Measurements from ENCODE around the gene MAN2A1.

MAN2A1 gene

DNA sequence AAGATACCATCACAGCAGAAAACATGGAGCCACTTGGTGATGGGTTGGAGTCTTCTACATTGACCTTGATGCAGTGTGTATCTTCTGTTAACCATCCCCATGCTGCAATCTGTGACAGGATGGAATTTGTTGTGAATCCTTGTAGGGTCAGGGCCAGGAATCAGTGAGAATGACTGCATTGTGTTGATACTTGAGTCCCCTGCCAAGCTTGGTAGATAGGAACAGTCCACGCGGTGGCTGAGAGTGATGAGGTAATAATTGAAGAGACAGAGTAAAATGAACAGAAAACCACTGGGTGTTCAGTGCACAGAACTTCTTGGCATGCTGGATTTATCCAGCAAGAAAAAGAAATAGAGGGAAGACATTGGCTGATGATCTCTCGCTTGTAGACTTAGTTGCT lies 217.5 kb downstream of the MAN2A1 start:
- DNase-seq (ENCODE audit: low read depth in 2 of 2): no peak

GRCh38 chr5:109907731-109908130 lies 218.0 kb downstream of the MAN2A1 start:
- DNase-seq (ENCODE audit: low read depth in 2 of 2): no peak

DNA sequence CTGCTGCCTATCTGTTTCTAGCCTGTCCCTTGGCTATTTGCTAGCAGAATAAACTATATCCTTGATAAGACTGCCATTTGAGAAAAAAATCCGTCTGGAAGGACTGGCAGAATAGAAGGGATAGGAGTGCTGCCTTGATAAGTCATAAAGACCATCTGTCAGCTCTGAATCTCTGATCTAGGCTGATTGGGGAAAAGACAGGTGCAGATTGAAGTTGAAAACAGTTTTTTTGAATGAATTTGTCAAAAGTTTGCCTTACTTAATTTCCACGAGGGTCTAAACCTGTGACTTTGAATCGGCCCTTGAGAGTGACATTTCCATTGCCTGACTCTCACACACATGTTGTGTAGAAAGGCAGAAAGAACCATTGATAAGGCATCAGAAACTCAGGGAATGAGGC lies 218.6 kb downstream of the MAN2A1 start:
- DNase-seq (ENCODE audit: low read depth in 2 of 2): no peak

DNA sequence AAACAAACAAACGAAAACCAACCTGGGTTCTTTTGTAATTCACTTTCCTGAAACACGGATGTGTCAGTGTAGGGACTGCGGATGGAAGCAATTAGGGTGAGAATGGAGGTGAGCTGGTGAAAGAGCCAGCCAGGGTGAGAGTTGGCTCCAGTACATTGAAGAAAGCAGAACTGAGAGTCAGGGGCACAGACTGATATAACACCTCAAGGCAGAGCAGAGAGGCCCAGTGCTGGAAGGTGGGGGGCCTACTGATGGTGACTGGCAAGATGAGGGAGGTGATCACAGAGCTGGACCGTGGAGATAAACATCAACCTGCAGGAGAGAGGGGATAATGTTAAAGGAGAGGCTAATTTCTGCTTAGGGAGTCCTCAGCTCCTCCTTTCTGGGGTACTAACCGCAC lies 221.1 kb downstream of the MAN2A1 start:
- DNase-seq (ENCODE audit: low read depth in 2 of 2): no peak

DNA sequence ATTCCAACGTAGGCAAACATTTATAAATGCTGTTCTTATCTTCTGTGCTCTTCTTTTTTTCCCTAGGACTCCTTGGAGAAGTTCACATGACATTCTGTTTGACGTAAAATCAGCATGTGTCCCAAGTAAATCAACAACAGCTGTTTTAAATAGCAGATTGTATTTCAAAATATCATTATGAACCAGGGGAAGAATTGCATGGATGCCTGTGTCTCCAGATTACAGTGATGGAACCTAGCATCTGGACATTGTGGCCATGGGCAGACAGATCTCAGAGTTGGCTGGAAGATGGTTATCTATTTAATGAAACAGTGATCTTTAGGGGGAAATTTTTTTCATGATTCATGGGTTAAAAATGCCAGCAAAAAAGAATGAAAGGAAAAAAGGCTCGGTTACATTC lies 222.0 kb downstream of the MAN2A1 start:
- DNase-seq (ENCODE audit: low read depth in 2 of 2): no peak

GRCh38 chr5:109914906-109915305 lies 225.2 kb downstream of the MAN2A1 start:
- no peak for DNase-seq (ENCODE audit: low read depth in 2 of 2)

DNA sequence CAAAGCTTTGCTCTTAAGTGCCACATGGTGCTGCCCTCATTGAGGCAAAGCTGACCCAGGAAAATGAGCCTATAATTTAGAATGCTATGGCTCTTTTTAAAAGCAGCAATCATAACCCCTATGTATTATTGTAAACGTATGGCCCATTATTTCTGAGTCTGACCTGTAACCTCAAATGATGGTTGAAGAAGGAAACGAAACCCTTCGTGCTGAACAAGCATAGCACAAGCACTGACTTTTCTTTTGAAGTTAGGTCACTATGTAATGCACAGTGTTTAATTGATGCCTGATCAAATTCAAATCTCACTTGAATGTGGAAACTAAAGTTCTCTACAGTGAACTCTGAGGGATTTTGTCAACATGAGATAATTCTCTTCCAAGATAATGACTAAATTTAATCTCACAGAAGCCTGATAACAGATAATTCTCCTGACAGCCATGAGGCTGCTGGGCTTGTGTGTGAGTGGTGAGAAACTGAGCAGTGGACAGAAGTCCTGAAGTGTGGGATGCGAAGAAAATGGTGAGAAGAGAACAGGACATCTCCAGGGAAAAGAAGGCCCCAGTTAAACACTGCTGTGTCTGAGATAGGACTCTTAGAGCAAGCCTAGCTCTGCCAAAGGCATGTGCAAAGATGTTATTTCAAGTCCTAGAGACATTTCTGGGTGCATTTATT lies 226.9 kb downstream of the MAN2A1 start:
- DNase-seq (ENCODE audit: low read depth in 2 of 2): no peak
